MM.1S (cell line): ENCODE measurements around the gene DYNC1I1.

ENCODE experiments used
- CTCF ChIP-seq: fragments of 300-600 bp; sonication (generic); IDR thresholded peaks from 2 replicates; pipeline ENCODE4 v1.5.1; 2016; ENCODE audit warnings: antibody characterized with exemption, low read length, mixed read lengths
- EZH2 ChIP-seq: fragments of 300-600 bp; sonication (generic); optimal IDR thresholded peaks from 2 replicates; pipeline ENCODE3; 2017; ENCODE audit warnings: low read depth, mild to moderate bottlenecking, antibody characterized with exemption, low read length, mixed read lengths

- TF ChIP-seq CTCF (no peak), EZH2 (no peak)
Measured at GRCh38 chr7:95788258-95788657, 15.9 kb downstream of the DYNC1I1 start.
